ENCODE measurements around the gene DDX23.

DNA sequence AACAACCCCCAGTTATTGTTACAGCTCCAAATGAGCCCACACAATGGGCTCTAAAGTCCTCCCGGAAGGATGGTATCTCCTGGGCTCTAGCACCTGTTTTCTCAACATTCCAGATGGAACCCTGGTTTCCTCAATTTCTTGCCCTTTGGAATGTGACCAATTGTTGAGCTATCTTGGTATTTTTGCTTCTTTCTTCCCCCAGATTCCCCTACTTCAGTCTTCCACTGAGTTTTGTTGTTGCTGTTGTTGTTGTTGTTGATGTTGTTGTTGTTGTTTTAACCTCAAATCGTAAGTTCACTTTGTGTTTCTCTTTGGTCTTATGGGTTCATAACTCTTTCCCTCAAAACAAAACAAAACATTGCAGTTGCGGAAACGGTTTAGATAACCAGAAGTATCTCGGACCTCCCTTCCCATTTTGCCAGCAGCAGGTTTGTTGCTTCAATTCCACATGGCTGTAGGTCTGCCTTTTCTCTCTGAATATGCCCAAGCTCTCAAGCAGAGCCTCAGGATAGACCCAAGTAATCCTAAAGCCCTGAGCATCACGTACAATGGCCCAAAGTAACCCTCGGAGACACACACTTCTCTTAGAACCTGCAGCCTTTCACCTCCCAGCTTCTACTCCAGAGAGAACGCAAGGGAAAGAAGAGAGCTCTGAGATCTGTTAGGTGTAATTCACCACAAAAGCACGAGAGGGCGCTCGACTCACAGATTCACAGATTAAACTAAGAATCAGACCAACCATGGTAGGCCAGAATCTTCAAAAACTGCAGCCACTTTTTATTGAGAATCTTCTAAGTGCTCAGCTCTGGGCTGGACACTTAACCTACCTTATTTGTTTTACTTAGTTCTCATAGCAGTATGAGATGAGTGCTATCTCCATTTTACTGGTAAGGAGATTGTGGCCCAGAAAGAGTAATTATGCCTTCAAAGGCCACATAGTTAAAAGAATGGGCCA, 1.0 kb upstream of the DDX23 start:
- TF ChIP-seq, protein P1, sequence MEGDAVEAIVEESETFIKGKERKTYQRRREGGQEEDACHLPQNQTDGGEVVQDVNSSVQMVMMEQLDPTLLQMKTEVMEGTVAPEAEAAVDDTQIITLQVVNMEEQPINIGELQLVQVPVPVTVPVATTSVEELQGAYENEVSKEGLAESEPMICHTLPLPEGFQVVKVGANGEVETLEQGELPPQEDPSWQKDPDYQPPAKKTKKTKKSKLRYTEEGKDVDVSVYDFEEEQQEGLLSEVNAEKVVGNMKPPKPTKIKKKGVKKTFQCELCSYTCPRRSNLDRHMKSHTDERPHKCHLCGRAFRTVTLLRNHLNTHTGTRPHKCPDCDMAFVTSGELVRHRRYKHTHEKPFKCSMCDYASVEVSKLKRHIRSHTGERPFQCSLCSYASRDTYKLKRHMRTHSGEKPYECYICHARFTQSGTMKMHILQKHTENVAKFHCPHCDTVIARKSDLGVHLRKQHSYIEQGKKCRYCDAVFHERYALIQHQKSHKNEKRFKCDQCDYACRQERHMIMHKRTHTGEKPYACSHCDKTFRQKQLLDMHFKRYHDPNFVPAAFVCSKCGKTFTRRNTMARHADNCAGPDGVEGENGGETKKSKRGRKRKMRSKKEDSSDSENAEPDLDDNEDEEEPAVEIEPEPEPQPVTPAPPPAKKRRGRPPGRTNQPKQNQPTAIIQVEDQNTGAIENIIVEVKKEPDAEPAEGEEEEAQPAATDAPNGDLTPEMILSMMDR (IDR thresholded peaks at IDR 0.05) = peak; percentile 84 to 94 (median 90)
- TF ChIP-seq POLR2A (IDR thresholded peaks at IDR 0.05) = no peak

Data from heart left ventricle (tissue), 13 donors.